Naive thymus-derived CD4-positive, alpha-beta T cell (primary cell): ENCODE data around the gene AEN. TPM values are rescaled to one million over a fixed set of nuclear protein-coding genes. Genes with fewer than 3 reads are reported as not detected.
"Not testable (repeated sequence)": the region's sequence is repeated elsewhere in the genome, so short reads cannot be mapped to it uniquely, and the experiment has no call there.

Experiments used
- ATAC-seq: fragments of 150-1000 bp; cut with Tn5 transposase; 2 replicates; pipeline ENCODE4 v1.10.0; 2021; ENCODE audit warnings: mild to moderate bottlenecking, moderate library complexity
- CTCF ChIA-PET: fragments of 350-600 bp; sonication (Branson Sonifier 250); formaldehyde crosslinking; loops from one replicate; lab custom pipeline; 2021; ENCODE audit warnings: antibody characterized with exemption; lab: Charles Lee
- POLR2A ChIA-PET: fragments of 350-600 bp; sonication (Branson Sonifier 250); formaldehyde crosslinking; loops from one replicate; lab custom pipeline; 2021; ENCODE audit warnings: antibody characterized with exemption, inconsistent platforms; lab: Charles Lee
- DNase-seq, 9 donors: peaks; one replicate each; pipeline versions ENCODE4 v3.0.0 to v3.0.0-alpha.2; 2020 to 2022; ENCODE audit warnings: mixed read lengths in 1 of 9
- H3K27ac ChIP-seq: one replicate; pipeline ENCODE4 v1.7.0; 2013; ENCODE audit warnings: mild to moderate bottlenecking, low read depth, low read length, moderate library complexity
- H3K27me3 ChIP-seq, 2 donors: one replicate each; pipeline ENCODE4 v1.7.0; 2013; ENCODE audit warnings: low read length in 2 of 2, mild to moderate bottlenecking in 2 of 2, moderate library complexity in 2 of 2; ENCODE audit not compliant: control insufficient read depth in 2 of 2, insufficient read depth in 2 of 2
- H3K36me3 ChIP-seq, 3 experiments: 1 replicate in 2 of 3; 2 replicates in 1 of 3; pipeline ENCODE4 v1.7.0; 2013; ENCODE audit warnings: low read length in 3 of 3, mild to moderate bottlenecking in 3 of 3, moderate library complexity in 1 of 3; ENCODE audit not compliant: insufficient read depth in 3 of 3, control insufficient read depth in 2 of 3
- H3K4me1 ChIP-seq, 2 donors: one replicate each; pipeline ENCODE4 v1.7.0; 2013; ENCODE audit warnings: low read length in 2 of 2, mild to moderate bottlenecking in 2 of 2, moderate library complexity in 1 of 2; ENCODE audit not compliant: control insufficient read depth in 2 of 2, insufficient read depth in 2 of 2
- H3K4me3 ChIP-seq: 2 replicates; pipeline ENCODE4 v1.7.0; 2013; ENCODE audit warnings: mild to moderate bottlenecking, low read length
- H3K9me3 ChIP-seq, 3 experiments: 1 replicate in 2 of 3; 2 replicates in 1 of 3; pipeline ENCODE4 v1.7.0; 2013; ENCODE audit warnings: low read length in 3 of 3; ENCODE audit not compliant: control insufficient read depth in 2 of 3
- H3K27ac Mint-ChIP-seq, 9 donors: one replicate each; pipeline ENCODE4 v1.8.0; 2020 to 2022; ENCODE audit warnings: mixed read lengths in 9 of 9, mild to moderate bottlenecking in 8 of 9, moderate library complexity in 5 of 9, inconsistent platforms in 2 of 9
- H3K27me3 Mint-ChIP-seq, 5 donors: one replicate each; pipeline ENCODE4 v1.8.0; 2021 to 2022; ENCODE audit warnings: mixed read lengths in 5 of 5, mild to moderate bottlenecking in 1 of 5
- H3K36me3 Mint-ChIP-seq, 5 donors: one replicate each; pipeline ENCODE4 v1.8.0; 2020 to 2022; ENCODE audit warnings: mixed read lengths in 5 of 5, mild to moderate bottlenecking in 3 of 5, inconsistent platforms in 1 of 5
- H3K4me1 Mint-ChIP-seq, 7 donors: one replicate each; pipeline ENCODE4 v1.8.0; 2020 to 2022; ENCODE audit warnings: mixed read lengths in 7 of 7, mild to moderate bottlenecking in 3 of 7, inconsistent platforms in 1 of 7
- H3K4me3 Mint-ChIP-seq, 10 donors: one replicate each; pipeline ENCODE4 v1.8.0; 2020 to 2022; ENCODE audit warnings: mild to moderate bottlenecking in 10 of 10, mixed read lengths in 10 of 10, moderate library complexity in 6 of 10, inconsistent platforms in 2 of 10
- H3K9me3 Mint-ChIP-seq, 11 donors: one replicate each; pipeline ENCODE4 v1.8.0; 2020 to 2022; ENCODE audit warnings: mixed read lengths in 11 of 11, mild to moderate bottlenecking in 4 of 11, inconsistent platforms in 1 of 11, moderate library complexity in 1 of 11
- intact Hi-C, 2 donors: fragments of 100-400 bp; cut with micrococcal nuclease; formaldehyde crosslinking; loops; one replicate each; pipeline ENCODE4 v1.15.1; 2023
- polyA plus RNA-seq, 2 donors: library from polyadenylated mRNA; unstranded; fragments of 300-500 nt; fragmentation: Illumina TruSeq; gene quantifications; one replicate each; pipeline ENCODE4 v1.2.3, GENCODE V29; 2021
- total RNA-seq, 6 experiments: library from RNA in 5 of 6; stranded (reverse) in 5 of 6; gene quantifications; 1 replicate in 5 of 6; 2 replicates in 1 of 6; pipeline ENCODE4 v1.2.3 and lab custom pipeline; 2021 to 2026

Gene AEN
- total and polyA plus RNA-seq, 7 experiments from 2014 or later: 20.2 to 52.1 (median 31.7) TPM

GRCh38 chr15:88631464-88632028 lies 10.4 kb downstream of the AEN start:
- Histone ChIP-seq H3K4me1 (peaks cover 70 to 88% of the 10 kb centered on the region in 2 donors), H3K27ac (peak overlapping the region; percentile 90), H3K4me3 (no peak overlapping the region), H3K36me3 (peaks cover 0 to 25% (median 9%) of the 10 kb centered on the region in 3 experiments), H3K27me3 (no peaks in the 10 kb centered on the region), H3K9me3 (no peaks in the 10 kb centered on the region)
- Mint-ChIP-seq H3K4me1 (peaks cover 60 to 97% (median 92%) of the 10 kb centered on the region in 7 donors), H3K27me3 (no peaks in the 10 kb centered on the region), H3K4me3 (peak overlapping the region in 7 of 10 donors; percentile 13 to 90 (median 33)), H3K9me3 (peaks cover 0 to 2% (median 0%) of the 10 kb centered on the region in 11 donors), H3K27ac (peak overlapping the region; percentile 83 to 100 (median 98)), H3K36me3 (peaks cover 8 to 57% (median 46%) of the 10 kb centered on the region in 5 donors)
- ChIA-PET CTCF (interaction anchor here (1.2 kb wide), 1 partner anchor 24 kb away, joined by 4 read pairs; no protein-coding TSS in a partner anchor), POLR2A (interaction anchor here (2.0 to 5.3 kb wide), 3 partner anchors 10 to 164 kb away, joined by 7 to 51 read pairs (median 7); partner anchors contain the start of genes AEN, MRPL46 and MRPS11)
- intact Hi-C loops: no loop called here
- ATAC-seq (no peak), DNase-seq (no peak)

- peak overlapping the region; percentile 90 for H3K27ac ChIP-seq
- H3K4me1 Mint-ChIP-seq: peaks cover 66 to 97% (median 92%) of the 10 kb centered on the region in 7 donors
Observed at GRCh38 chr15:88632797-88633196, 11.7 kb downstream of the AEN start.

GRCh38 chr15:88634449-88634848 lies 13.3 kb downstream of the AEN start:
- ChIA-PET POLR2A (interaction anchor here (0.8 to 5.3 kb wide), 6 partner anchors 12 to 167 kb away, joined by 3 to 51 read pairs (median 12); partner anchors contain the start of genes AEN, MRPL46 and MRPS11), CTCF (interaction anchor here (1.3 to 3.5 kb wide), 3 partner anchors 9 to 26 kb away, joined by 4 to 16 read pairs (median 6); no protein-coding TSS in a partner anchor)
- H3K4me3 Mint-ChIP-seq: peak overlapping the region in 6 of 10 donors; percentile 28 to 95 (median 72)
- H3K27me3 Mint-ChIP-seq: peaks cover 0 to 2% (median 0%) of the 10 kb centered on the region in 5 donors
- H3K36me3 Mint-ChIP-seq: peaks cover 6 to 42% (median 36%) of the 10 kb centered on the region in 5 donors
- peaks cover 65 to 95% (median 88%) of the 10 kb centered on the region in 7 donors for H3K4me1 Mint-ChIP-seq
- peaks cover 67 to 87% of the 10 kb centered on the region in 2 donors for H3K4me1 ChIP-seq
- H3K9me3 ChIP-seq: no peaks in the 10 kb centered on the region
- H3K27ac Mint-ChIP-seq: peak overlapping the region; percentile 81 to 100 (median 98)
- no peak for DNase-seq
- intact Hi-C loops: no loop called here
- peak overlapping the region; percentile 11 for H3K4me3 ChIP-seq
- peaks cover 0 to 13% (median 0%) of the 10 kb centered on the region in 3 experiments for H3K36me3 ChIP-seq
- H3K9me3 Mint-ChIP-seq: peaks cover 0 to 1% (median 0%) of the 10 kb centered on the region in 11 donors
- peak overlapping the region; percentile 99 for H3K27ac ChIP-seq
- ATAC-seq: no peak
- no peaks in the 10 kb centered on the region for H3K27me3 ChIP-seq

More at GRCh38 chr15:88632797-88633196, 11.7 kb downstream of the AEN start:
- ChIA-PET POLR2A (interaction anchor here (2.0 to 5.3 kb wide), 2 partner anchors 11 to 15 kb away, joined by 7 to 51 read pairs; partner anchors contain the start of gene AEN), CTCF (interaction anchor here (0.6 to 1.3 kb wide), 2 partner anchors 23 to 31 kb away, joined by 6 to 8 read pairs; no protein-coding TSS in a partner anchor)
- H3K9me3 Mint-ChIP-seq, DNase-seq, H3K27me3 Mint-ChIP-seq, H3K9me3 ChIP-seq, H3K27me3 ChIP-seq, ATAC-seq, intact Hi-C loops, H3K4me3 ChIP-seq: not testable (repeated sequence)
- H3K27ac Mint-ChIP-seq: peak overlapping the region; percentile 84 to 100 (median 98)
- H3K4me1 ChIP-seq: peaks cover 72 to 91% of the 10 kb centered on the region in 2 donors
- H3K4me3 Mint-ChIP-seq: peak overlapping the region in 9 of 10 donors; percentile 7 to 90 (median 54)
- H3K36me3 ChIP-seq: peaks cover 0 to 23% (median 4%) of the 10 kb centered on the region in 3 experiments
- H3K36me3 Mint-ChIP-seq: peaks cover 8 to 52% (median 44%) of the 10 kb centered on the region in 5 donors

- Histone ChIP-seq H3K4me3 (peak overlapping the region; percentile 59), H3K27me3 (no peaks in the 10 kb centered on the region), H3K27ac (peak overlapping the region; percentile 99), H3K9me3 (no peaks in the 10 kb centered on the region), H3K4me1 (peaks cover 66 to 87% of the 10 kb centered on the region in 2 donors), H3K36me3 (peaks cover 0 to 5% (median 0%) of the 10 kb centered on the region in 3 experiments)
- ChIA-PET POLR2A (interaction anchor here (0.8 to 5.3 kb wide), 5 partner anchors 12 to 168 kb away, joined by 3 to 51 read pairs (median 15); partner anchors contain the start of genes AEN, MRPL46 and MRPS11), CTCF (interaction anchor here (1.5 to 3.5 kb wide), 6 partner anchors 8 to 269 kb away, joined by 3 to 16 read pairs (median 8); no protein-coding TSS in a partner anchor)
- peaks cover 0 to 2% (median 0%) of the 10 kb centered on the region in 5 donors for H3K27me3 Mint-ChIP-seq
- H3K27ac Mint-ChIP-seq: peak overlapping the region; percentile 96 to 100 (median 98)
- H3K36me3 Mint-ChIP-seq: peaks cover 0 to 41% (median 35%) of the 10 kb centered on the region in 5 donors
- peak overlapping the region; percentile 83 to 99 (median 94) for H3K4me3 Mint-ChIP-seq
- intact Hi-C loops: no loop called here
- peaks cover 66 to 95% (median 88%) of the 10 kb centered on the region in 7 donors for H3K4me1 Mint-ChIP-seq
- DNase-seq (peak in 7 of 9 donors; percentile 75 to 89 (median 82)), ATAC-seq (peak; percentile 44)
- peaks cover 0 to 4% (median 0%) of the 10 kb centered on the region in 11 donors for H3K9me3 Mint-ChIP-seq
Observed at GRCh38 chr15:88635318-88635717, 14.2 kb downstream of the AEN start.

- H3K9me3 ChIP-seq: no peaks in the 10 kb centered on the region
- Mint-ChIP-seq H3K4me3 (peak overlapping the region; percentile 83 to 99 (median 94)), H3K4me1 (peaks cover 63 to 92% (median 85%) of the 10 kb centered on the region in 7 donors), H3K27ac (peak overlapping the region; percentile 96 to 100 (median 98)), H3K9me3 (peaks cover 0 to 4% (median 0%) of the 10 kb centered on the region in 11 donors), H3K36me3 (peaks cover 0 to 38% (median 33%) of the 10 kb centered on the region in 5 donors), H3K27me3 (peaks cover 0 to 2% (median 0%) of the 10 kb centered on the region in 5 donors)
- H3K27ac ChIP-seq: peak overlapping the region; percentile 99
- peaks cover 0 to under 1% (median 0%) of the 10 kb centered on the region in 3 experiments for H3K36me3 ChIP-seq
- H3K4me3 ChIP-seq: peak overlapping the region; percentile 59
- ChIA-PET CTCF (interaction anchor here (0.5 to 3.5 kb wide), 7 partner anchors 9 to 269 kb away, joined by 3 to 16 read pairs (median 6); no protein-coding TSS in a partner anchor), POLR2A (interaction anchor here (2.3 to 5.3 kb wide), 4 partner anchors 11 to 168 kb away, joined by 10 to 51 read pairs (median 16); partner anchors contain the start of genes AEN, MRPL46 and MRPS11)
- H3K27me3 ChIP-seq: no peaks in the 10 kb centered on the region
- ATAC-seq: peak; percentile 43
- DNase-seq: peak; percentile 47 to 88 (median 86)
- intact Hi-C loops: no loop called here
- peaks cover 67 to 87% of the 10 kb centered on the region in 2 donors for H3K4me1 ChIP-seq
Observed at GRCh38 chr15:88636050-88636449, 14.9 kb downstream of the AEN start.

GRCh38 chr15:88636654-88637053 lies 15.5 kb downstream of the AEN start:
- ATAC-seq (no peak), DNase-seq (no peak)
- Mint-ChIP-seq H3K27me3 (peaks cover 0 to 2% (median 0%) of the 10 kb centered on the region in 5 donors), H3K9me3 (peaks cover 0 to 4% (median 0%) of the 10 kb centered on the region in 11 donors), H3K4me1 (peaks cover 60 to 92% (median 83%) of the 10 kb centered on the region in 7 donors), H3K27ac (peak overlapping the region; percentile 96 to 100 (median 98)), H3K36me3 (peaks cover 0 to 37% (median 31%) of the 10 kb centered on the region in 5 donors), H3K4me3 (peak overlapping the region; percentile 83 to 99 (median 94))
- ChIA-PET CTCF (interaction anchor here (1.5 to 3.5 kb wide), 6 partner anchors 9 to 268 kb away, joined by 3 to 16 read pairs (median 8); no protein-coding TSS in a partner anchor), POLR2A (interaction anchor here (2.3 to 5.3 kb wide), 4 partner anchors 10 to 169 kb away, joined by 10 to 51 read pairs (median 16); partner anchors contain the start of genes AEN, MRPL46 and MRPS11)
- peak overlapping the region; percentile 59 for H3K4me3 ChIP-seq
- H3K27ac ChIP-seq: peak overlapping the region; percentile 99
- H3K36me3 ChIP-seq: peaks cover 0 to 3% (median 0%) of the 10 kb centered on the region in 3 experiments
- intact Hi-C loops: no loop called here
- peaks cover 71 to 85% of the 10 kb centered on the region in 2 donors for H3K4me1 ChIP-seq
- H3K27me3 ChIP-seq: no peaks in the 10 kb centered on the region
- no peaks in the 10 kb centered on the region for H3K9me3 ChIP-seq
